HK-2 (cell line): ENCODE measurements around the gene ANGPTL2.
"Not testable (repeated sequence)": the region's sequence is repeated elsewhere in the genome, so short reads cannot be mapped to it uniquely, and the experiment has no call there.

Experiments used
- DNase-seq: peaks from one replicate; pipeline ENCODE4 v3.0.0-alpha.2; 2018; ENCODE audit not compliant: unreplicated experiment

Gene ANGPTL2

DNA sequence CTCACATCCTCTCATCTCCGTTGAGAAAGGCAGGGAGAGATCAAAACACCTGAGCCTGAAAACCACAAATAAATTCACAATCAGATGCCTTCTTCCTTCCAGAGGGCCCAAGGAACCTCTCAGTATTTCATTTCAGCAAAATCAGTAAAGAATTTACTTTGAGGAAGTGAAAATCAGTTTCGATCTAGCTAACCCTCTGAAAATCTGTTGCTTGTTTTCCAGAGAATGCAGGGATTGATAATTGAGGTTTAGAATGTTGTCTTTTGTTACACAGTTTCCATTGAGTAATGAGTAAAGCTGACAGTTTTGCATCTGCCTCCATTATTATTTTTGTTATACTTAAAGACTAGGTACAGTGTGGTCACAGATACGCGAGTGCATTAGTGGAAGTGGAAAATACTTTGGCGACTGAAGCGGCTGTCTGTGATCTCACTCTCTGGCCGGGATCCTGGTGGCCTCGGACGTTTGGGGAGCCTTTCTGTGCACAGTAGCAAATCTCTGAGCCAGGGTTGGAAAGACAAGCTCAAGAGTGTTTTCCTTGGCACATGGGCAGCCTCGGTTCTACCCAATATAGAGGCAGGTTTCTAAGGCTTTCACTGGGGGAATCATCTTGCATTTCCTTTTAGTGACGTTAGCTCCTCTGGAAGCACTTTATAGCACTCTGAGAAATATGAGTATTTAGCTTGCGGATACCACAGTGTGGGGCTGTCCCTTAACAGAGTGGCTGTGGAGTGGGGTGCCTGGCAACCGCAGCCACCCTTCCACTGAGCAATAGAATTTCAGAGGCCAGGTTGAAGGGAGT lies 32.2 kb upstream of the ANGPTL2 start:
- no peak for DNase-seq

DNA sequence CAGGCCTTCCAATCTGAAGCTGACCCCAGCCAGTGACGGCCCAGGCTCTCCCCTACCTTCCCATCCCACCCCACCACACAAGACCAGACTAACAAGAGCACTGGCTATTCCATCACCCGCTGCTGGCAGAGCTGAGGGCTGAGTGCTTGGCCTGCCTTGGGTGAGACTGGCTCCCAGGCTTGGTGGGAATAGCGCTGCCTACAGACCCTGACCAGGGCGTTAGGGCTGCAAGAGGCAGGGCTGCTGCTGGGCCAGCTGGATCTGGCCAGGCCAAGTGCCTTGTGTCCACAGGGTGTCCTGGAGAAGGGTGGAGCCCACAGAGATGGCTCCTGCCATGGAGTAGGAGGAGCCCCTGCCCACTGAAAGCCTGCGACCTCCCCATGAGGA lies 31.6 kb upstream of the ANGPTL2 start:
- DNase-seq = no peak

DNA sequence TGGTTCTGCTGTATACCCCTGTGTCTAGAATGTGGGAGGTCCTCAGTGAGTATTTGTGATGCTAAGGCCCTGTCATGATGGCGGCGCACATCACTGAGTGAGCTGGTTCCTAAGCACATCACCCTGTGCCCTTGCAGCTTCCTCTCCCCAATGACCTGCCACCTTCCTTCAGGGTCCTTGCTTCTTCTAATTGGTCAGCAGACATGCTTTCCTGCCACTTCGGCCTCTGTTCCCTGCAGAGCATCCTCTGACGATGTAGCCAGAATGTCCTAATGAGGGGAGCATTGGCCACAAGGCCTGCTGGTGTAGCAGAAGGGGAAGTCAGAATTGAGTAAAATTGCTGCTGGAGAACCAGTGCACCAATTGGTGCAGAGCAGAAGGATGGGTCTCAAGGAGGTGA lies 31.1 kb upstream of the ANGPTL2 start:
- DNase-seq = no peak

DNA sequence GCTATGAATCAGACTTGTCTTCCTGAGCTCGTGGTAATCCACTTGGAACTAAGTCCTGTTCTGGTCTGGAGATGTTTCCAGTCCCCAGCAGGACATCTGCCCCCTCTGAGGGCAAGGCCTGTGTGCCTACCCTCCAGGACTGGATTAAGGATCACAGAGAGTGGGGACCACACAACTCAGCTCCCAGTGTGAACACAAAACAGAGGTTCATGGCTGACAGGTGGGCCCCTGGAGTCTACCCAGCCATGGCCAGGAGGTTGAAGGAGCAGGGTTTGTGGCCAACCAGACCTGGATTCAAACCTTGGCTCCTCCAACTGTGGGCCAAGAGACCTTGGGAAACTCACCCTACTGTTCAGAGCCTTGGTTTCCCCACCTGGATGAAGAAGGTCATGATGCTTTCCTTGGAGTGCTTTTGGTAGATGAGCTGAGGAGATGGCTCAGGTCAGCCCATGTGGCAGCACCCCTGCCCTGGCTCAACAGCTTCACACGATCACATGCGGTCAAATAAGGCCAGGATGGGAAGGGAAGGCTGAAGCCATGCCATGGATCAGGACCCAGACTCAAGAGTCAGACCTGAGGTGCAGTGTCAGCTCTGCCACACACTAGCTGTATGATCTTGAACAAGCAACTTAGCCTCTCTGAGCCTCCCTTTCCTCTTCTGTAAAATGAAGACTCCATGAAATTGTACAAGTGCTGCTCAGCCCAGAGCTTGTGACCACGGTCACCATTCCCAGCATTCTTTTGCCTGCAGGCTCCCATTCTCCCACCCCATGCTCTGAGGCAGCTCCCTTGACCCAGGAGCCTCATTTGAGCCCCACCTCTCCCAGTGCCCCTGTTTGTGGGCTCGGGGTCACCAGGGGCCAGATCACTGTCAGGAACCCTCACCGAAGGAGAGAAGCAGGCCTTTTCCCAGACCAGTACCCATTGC lies 27.3 kb upstream of the ANGPTL2 start:
- DNase-seq = no peak

DNA sequence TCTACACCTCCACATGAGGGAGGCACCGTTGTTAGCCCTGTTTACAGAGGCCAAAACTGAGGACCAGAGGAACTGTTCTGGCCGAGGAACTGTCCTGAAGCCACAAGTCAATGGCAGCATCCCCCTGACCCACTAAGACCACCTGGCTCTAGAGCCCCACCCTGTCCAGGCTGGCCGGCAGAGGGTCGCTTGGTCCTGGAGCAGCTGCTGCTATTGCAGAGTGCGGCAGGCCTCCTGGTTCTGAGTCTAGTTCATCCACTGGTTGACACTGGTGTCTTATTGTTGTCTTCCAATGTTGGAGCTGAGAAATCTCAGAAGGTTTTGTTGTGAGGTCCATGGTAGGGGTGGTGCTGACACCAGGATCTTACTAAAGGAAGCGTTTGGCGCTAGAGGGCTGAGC lies 26.6 kb upstream of the ANGPTL2 start:
- DNase-seq = no peak

DNA sequence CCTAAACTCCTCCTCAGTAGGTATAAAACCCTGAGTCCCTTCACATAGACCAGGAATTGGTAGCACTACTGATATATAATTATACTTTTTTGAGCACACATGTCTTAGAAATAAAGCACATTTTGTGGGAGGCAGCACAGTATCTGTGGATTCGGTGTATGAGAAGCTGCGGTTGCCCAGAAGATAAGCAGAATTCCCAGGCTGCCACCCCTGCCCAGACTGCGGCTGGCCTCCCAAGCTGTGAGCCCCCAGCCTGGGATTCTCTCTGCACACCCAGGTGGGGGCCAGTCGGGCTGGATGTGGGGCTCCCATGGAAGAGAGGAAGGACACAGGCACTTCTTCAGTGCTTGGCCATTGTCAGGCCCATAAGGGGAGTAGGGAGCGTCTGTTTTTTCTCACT lies 25.6 kb upstream of the ANGPTL2 start:
- DNase-seq = no peak

DNA sequence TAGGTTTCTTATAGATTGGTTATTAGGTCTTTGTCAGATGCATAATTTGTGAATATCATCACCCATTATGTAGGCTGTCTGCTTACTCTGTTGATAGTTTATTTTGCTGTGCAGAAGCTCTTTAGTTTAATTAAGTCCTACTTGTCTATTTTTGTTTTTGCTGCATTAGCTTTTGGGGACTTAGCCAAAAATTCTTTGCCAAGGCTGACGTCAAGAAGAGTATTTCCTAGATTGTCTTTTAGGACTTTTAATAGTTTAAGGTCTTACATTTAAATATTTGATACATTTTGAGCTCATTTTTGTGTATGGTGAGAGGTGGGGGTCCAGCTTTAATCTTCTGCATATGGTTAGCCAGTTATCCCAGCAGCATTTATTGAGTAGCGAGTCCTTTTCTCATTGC lies 24.8 kb upstream of the ANGPTL2 start:
- DNase-seq = no peak

DNA sequence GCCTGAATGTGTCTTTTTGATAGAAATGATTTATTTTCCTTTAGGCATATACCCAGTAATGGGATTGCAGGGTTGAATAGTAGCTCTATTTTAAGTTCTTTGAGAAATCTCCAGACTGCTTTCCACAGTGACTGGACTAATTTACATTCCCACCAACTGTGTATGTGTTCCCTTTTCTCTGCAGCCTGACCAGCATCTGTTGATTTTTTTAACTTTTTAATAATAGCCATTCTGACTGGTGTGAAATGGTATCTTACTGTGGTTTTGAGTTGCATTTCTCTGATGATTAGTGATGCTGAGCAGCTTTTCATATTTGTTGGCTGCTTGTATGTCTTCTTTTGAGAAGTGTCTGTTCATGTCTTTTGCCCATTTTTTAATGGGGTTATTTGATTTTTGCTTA lies 24.4 kb upstream of the ANGPTL2 start:
- not testable (repeated sequence) for DNase-seq

DNA sequence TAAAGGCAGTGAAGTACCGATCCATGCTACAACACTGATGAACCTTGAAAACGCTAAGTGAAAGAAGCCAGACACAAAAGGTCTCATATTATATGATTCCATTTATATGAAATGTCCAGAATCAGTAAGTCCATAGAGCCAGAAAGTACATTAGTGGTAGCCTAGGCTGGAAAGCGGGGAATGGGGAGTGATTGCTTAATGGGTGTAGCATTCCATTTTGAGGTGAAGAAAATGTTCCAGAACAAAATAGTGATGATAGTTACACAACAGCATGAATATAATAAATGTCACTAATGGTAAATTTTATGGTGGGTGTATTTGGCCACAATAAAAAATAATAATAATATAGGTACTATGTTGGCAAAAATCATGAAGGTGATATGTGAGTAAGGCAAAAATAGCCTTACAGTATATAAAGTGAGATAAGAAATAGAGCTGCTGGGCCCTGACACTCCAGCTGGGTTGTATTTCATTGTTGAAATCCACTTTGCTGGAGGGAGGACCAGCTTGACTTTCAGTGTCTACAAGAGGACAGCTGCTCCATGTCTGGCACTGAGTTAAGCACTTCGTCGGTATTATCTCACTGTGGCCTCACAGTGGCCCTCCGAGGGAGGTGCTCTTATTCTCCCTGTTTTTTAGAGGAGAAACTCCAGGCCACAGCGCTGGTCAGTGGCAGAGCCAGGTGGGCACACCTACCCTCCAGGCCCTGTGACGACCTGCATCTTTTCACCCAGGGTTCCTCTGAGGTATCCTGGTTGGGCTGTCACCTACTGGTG lies 22.4 kb upstream of the ANGPTL2 start:
- DNase-seq = no peak

DNA sequence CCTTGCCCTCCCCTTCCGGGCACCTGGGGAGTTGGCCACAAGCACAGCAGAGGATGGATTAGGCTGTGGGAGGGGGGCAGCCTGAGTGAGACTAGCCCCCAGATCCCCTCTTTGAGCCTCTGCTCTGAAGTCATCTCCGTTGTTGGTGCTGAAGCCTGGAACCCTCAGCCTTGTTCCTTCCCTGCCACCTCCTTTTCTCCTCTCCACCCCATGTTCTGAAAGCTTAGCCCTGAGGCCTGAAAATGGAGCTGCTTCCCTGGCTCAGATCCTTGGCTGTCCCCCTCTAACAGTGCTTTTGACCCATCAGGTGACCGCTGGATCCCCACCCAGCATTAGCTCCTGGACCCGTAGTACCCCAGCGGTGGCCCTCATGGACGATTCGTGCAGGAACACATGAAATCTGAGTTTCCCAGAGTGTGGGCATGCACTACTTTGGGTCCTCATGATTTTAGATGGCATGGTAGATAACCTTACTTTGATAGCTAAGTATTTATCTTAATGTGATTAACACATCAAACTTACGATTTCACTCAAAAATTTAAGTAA lies 21.6 kb upstream of the ANGPTL2 start:
- DNase-seq = no peak

DNA sequence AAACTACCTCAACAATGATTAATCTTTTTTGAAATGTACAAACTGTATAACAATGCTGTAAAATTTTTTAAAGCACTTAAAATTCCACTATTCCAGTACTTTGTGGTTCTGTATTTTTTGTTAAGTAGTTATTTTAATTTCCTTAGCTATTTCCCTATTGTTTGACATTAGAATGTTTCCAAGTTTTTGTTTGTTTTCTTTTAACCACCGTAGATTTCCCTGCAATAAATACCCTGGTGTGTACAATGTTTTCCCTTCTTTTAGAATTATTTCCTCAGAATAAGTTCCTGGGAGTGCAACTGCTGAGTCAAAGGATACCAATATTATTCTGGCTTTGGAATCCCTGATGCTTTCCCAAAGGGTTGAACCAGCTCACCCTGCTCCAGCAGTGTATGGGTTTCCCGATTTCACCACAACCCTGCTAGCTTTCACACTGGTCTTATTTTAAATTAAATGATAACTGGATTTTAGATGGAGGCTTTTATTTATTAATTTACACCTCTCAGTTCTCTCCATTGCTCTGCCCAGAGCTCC lies 20.6 kb upstream of the ANGPTL2 start:
- DNase-seq = no peak

DNA sequence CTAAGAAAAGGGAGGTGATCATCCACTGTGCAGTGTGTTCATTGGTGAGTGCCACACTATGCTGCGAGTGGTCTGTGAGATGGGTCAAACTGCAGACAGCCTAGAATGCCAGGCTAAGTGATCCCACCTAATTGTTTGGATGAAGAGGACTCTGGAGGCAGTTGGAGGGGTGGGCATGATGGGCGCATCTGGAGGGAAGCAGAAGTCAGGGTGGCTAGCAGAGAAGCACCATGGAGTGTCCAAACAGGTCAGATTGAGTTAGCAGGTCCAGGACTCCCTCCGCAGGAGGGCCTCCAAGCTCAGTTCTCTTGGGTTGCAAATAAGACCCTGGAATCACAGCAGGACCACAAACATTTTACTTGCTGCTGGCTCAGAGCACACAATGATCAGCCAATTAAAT lies 19.9 kb upstream of the ANGPTL2 start:
- no peak for DNase-seq

DNA sequence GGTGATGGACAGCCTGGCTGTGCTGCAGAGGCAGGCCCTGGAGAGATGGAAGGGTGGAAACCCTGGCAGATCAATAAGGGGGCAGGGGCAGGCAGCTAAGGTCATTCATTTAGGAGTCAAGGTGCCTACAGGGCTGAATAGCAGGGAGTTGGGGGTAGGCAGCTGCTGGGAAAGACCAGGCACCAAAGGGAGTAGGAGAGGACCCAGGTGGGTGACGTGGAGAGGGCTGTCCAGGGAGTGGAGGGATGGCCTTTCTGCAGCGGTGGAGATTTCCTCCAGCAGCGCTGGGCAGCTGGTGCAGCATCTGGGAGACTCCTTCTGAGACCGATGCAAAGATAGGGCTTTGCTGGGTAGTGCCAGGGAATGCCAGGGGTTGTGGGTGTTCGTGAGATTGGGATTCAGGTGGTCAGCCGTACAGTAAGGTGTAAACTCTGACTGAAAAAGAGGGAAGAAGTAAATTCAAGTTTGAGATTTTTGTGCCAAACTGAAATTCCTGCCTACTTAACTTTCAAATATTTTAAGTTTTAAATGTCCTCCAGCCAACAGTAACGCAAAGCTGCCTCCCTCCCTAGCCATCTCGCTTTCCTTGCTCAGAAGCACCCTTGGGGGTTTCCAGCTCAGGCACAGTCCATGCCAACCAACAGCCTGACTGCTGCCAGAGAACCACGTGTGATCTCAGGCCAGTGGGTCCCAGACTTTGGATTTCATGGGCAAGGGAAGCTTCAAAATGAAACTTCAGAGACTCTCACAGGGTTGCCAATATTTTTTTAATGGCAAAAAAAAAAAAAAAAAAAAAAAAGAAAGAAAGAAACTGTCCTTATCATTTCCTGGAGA lies 18.6 kb upstream of the ANGPTL2 start:
- DNase-seq = no peak

DNA sequence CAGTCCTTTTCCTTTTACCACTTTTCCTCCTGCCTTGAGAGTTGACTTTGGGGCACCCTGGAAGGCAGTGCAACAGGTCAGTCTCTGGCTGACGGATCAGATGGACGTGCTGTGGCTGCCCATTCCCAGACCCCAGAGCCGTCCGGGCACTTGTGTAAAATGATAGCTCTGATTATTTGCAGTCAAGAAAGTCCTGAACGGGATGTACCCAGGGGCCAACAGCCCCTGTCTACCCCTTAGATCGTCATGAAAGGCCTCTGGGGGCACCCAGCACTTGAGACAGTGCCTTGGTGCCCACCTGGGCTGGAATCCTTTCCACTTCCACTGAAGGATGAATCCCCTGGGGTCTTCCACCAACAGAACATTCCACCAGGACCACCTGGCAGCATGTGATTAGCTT lies 17.7 kb upstream of the ANGPTL2 start:
- no peak for DNase-seq

DNA sequence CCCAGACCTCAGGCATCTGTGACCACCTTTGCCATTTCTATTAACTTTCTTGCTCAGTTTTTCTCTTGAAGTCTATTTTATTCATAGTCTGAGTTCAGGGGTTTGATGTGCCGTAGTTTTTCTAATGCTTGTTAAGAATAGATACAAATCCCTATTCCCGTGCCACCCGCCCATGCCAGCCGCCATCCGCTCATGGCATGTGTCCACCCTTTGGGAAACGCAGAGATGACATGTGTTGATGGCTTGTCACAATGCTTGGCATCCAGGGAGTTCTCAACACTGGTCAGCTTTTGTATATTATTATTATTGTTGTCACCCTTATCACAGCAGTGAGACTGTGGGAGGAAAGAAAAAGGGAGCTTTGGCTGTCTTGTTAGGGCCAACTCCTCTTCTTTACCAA lies 17.3 kb upstream of the ANGPTL2 start:
- DNase-seq = no peak

DNA sequence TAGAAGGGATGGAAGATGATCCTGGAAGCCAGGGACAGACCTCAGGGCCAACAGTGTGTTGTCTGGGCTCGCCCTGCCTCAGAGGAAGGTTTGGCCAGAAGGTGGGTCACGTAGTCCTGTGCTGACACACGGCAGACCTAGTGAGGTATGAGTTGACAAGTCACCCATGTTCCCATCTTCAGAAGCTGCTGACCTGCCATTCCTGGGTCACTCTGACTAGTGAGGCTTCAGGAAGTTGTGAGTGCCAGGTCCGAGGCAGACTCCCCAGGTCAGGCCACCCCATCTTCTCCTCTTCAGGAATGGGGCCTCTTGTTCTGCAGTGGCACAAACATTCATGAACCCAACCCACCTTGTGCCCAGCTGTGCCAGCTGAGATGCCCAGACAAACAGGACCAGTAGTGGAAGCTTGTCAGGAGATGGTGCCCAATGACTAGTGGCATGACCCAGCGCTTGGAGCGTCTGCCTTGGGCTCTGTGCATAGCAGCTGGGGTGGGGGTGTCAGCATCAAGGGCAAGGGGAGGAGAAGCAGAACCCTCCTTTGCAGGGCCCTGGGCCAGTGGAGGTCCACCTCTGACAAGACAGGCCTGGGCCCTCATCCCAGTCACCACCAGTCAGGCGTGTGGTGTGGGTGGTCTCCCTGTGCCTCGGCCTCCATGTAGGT lies 16.8 kb upstream of the ANGPTL2 start:
- no peak for DNase-seq

DNA sequence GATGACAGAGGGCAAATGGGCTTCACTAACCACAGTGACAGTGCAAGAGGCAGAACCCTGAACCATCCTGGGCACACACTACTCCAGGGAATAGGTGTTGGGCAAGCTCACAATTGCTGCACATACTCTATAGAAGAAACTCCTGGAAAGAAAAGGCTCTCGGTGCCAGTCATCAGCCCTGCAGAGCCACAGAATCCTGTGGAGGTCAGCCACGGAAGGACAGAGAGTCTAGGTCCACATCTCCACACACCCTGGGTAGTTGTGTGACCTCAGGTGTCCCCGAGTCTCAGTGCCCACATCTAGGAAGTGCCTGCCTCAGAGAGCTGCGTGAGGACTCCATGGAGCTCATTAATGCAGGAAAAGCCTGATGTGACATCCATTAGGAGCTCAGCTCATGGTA lies 16.0 kb upstream of the ANGPTL2 start:
- DNase-seq = no peak

DNA sequence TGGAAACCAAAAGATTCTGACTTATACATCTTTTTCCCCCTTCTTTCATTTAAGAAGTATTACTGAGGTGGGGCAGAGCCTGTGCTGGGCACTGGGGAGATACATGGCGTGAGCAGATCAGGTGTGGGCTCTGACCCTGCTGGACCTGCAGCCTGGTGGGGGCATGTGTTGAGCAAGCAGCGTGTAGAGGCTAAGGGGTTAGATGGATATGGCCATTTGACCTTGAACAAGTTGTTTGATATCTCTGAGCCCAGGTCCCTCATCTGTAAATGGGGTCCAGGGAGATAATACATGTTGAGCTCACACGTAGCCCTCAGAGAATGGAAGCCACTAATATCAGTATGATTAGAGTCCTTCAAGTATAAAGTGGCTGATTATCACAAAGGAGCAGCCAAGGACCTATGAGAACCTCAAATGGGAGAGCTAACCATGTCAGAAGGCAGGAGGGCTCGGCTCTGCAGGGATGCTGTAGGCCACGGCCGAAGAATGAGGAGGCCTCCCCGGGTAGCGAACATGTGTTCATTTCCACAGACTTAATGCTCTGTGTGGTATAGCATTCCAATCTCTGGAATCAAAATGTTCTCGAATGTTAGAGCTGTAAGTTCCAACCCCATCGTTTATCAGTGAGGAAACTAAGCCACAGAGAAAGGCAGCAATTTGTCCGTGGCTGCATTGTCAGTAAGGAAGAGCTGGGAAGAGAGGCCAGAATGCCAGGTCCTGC lies 15.4 kb upstream of the ANGPTL2 start:
- DNase-seq = no peak

DNA sequence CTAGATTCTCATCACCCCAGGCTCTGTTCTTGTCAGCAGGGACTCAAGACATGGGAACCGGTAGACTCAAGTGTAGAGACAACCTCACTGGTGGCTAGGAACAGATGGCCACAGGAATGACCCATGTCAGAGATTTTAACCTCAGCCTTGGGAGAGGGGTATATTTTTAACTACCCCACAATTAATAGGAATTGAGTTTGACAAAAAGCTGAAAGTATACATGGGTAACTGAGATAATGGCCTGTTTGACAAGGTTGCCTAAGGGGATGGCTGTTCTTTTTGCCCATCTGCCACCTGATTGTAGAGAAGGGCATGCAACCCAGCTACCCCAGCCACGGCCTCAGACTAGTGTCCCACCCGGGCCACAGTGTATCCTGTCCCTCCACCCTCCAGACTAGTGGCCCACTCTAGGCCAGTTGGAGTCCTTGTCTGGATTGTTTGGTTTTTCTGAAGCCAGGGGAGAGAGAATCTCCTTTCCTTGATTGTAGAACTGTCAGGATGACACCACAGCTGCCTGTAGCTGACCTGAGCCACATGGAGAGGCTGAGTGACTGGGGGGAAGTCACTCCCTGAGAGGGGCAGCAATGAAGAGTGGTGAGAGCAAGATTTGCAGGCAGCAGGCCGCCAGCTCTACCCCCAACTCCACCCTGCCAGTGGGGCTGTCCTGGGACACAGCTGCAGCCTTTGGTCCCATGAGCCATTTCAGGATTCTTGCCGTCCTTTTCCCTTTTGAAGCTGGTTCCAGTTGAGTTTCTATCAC lies 14.6 kb upstream of the ANGPTL2 start:
- DNase-seq = no peak
